Neural cell (in vitro differentiated cells): ENCODE results near the gene MMP24. TPM values are rescaled to one million over a fixed set of nuclear protein-coding genes. Genes with fewer than 3 reads are reported as not detected.

Experiments used
- H2AFZ ChIP-seq: fragments of 200-600, 300-800 bp; sonication (generic), shearing (Covaris generic); 2 replicates; pipeline ENCODE4 v1.6.0; 2014; ENCODE audit warnings: low read depth, mild to moderate bottlenecking, antibody characterized with exemption, low read length, moderate library complexity
- H3F3A ChIP-seq: fragments of 200-600 bp; shearing (Covaris generic); 2 replicates; pipeline ENCODE4 v1.6.1; 2016; ENCODE audit warnings: mild to moderate bottlenecking, moderate library complexity, mixed read lengths, antibody characterized with exemption, low read length; ENCODE audit not compliant: insufficient read depth, poor library complexity, severe bottlenecking
- H3K27ac ChIP-seq: fragments of 200-600, 300-800 bp; sonication (generic), shearing (Covaris generic); 2 replicates; pipeline ENCODE4 v1.5.1; 2014; ENCODE audit warnings: mild to moderate bottlenecking, low read length, moderate library complexity
- H3K27me3 ChIP-seq: fragments of 300-800, 200-600 bp; sonication (generic), shearing (Covaris generic); 2 replicates; pipeline ENCODE4 v1.6.0; 2014; ENCODE audit warnings: mild to moderate bottlenecking, low read depth, low read length, moderate library complexity; ENCODE audit not compliant: insufficient read depth
- H3K36me3 ChIP-seq: fragments of 300-800, 200-600 bp; sonication (generic), shearing (Covaris generic); 2 replicates; pipeline ENCODE4 v1.5.1; 2014; ENCODE audit warnings: mild to moderate bottlenecking, antibody characterized with exemption, low read length, moderate library complexity; ENCODE audit not compliant: insufficient read depth
- H3K4me2 ChIP-seq: fragments of 300-800, 200-600 bp; sonication (generic), shearing (Covaris generic); 2 replicates; pipeline ENCODE4 v1.6.0; 2014; ENCODE audit warnings: mild to moderate bottlenecking, low read length
- H3K4me3 ChIP-seq: fragments of 300-800, 200-600 bp; sonication (generic), shearing (Covaris generic); 2 replicates; pipeline ENCODE4 v1.5.1; 2014; ENCODE audit warnings: mild to moderate bottlenecking, low read length, moderate library complexity
- H3K79me2 ChIP-seq: fragments of 200-600 bp; shearing (Covaris generic); replicated peaks from 2 replicates; pipeline ENCODE4 v1.6.0; 2014; ENCODE audit warnings: mild to moderate bottlenecking, low read length, moderate library complexity; ENCODE audit not compliant: insufficient read depth
- H3K9ac ChIP-seq: fragments of 300-800, 200-600 bp; sonication (generic), shearing (Covaris generic); 2 replicates; pipeline ENCODE4 v1.6.1; 2016; ENCODE audit warnings: mild to moderate bottlenecking, low read length, mixed read lengths
- H3K9me2 ChIP-seq: fragments of 200-600 bp; shearing (Covaris generic); 2 replicates; pipeline ENCODE4 v1.6.1; 2016; ENCODE audit warnings: mild to moderate bottlenecking, low read length, mixed read lengths; ENCODE audit not compliant: insufficient read depth
- H3K9me3 ChIP-seq: fragments of 200-600, 300-800 bp; sonication (generic), shearing (Covaris generic); 2 replicates; pipeline ENCODE4 v1.6.1; 2016; ENCODE audit warnings: mild to moderate bottlenecking, mixed run types, low read length, moderate library complexity, mixed read lengths
- H4K20me1 ChIP-seq: fragments of 200-600 bp; shearing (Covaris generic); 2 replicates; pipeline ENCODE4 v1.6.1; 2016; ENCODE audit warnings: mild to moderate bottlenecking, mixed run types; ENCODE audit not compliant: insufficient read depth
- CTCF ChIP-seq: fragments of 450-650 bp; IDR thresholded peaks from 2 replicates; pipeline ENCODE4 v1.5.1; 2014; ENCODE audit warnings: antibody characterized with exemption, mild to moderate bottlenecking, moderate library complexity; ENCODE audit not compliant: poor library complexity, severe bottlenecking
- EP300 ChIP-seq: fragments of 450-650 bp; conservative IDR thresholded peaks from 2 replicates; pipeline ENCODE4 v1.6.1; 2014; ENCODE audit warnings: antibody characterized with exemption, mild to moderate bottlenecking, moderate library complexity; ENCODE audit not compliant: poor library complexity, severe bottlenecking
- EZH2 ChIP-seq: fragments of 200-600, 300-800 bp; shearing (Covaris generic), sonication (generic); IDR thresholded peaks from 2 replicates; pipeline ENCODE4 v1.6.1; 2014; ENCODE audit warnings: antibody characterized with exemption, low read length, borderline replicate concordance, mild to moderate bottlenecking; ENCODE audit not compliant: insufficient read depth, poor library complexity, severe bottlenecking
- MXI1 ChIP-seq: fragments of 450-650 bp; conservative IDR thresholded peaks from 2 replicates; pipeline ENCODE4 v1.6.1; 2014; ENCODE audit warnings: antibody characterized with exemption, mild to moderate bottlenecking; ENCODE audit not compliant: poor library complexity, severe bottlenecking
- POLR2AphosphoS5 ChIP-seq: IDR thresholded peaks from 2 replicates; pipeline ENCODE4 v1.6.1; 2012
- RAD21 ChIP-seq: fragments of 450-650 bp; conservative IDR thresholded peaks from 2 replicates; pipeline ENCODE4 v1.6.1; 2014; ENCODE audit warnings: antibody characterized with exemption, mild to moderate bottlenecking, moderate library complexity
- REST ChIP-seq: IDR thresholded peaks from 2 replicates; pipeline ENCODE4 v1.6.1; 2012; ENCODE audit warnings: borderline replicate concordance
- SMC3 ChIP-seq: fragments of 450-650 bp; conservative IDR thresholded peaks from 2 replicates; pipeline ENCODE4 v1.6.1; 2014; ENCODE audit warnings: antibody characterized with exemption, mild to moderate bottlenecking, moderate library complexity; ENCODE audit not compliant: poor library complexity
- TAF1 ChIP-seq: IDR thresholded peaks from 2 replicates; pipeline ENCODE4 v1.6.1; 2012; ENCODE audit warnings: low read depth
- polyA plus RNA-seq: library from polyadenylated mRNA; depleted of rRNA; stranded (reverse); fragments of >200 nt; gene quantifications from 2 replicates; pipeline ENCODE4 v1.2.3, GENCODE V29; 2014

The MMP24 gene
- polyA plus RNA-seq, 1 donor from 2014 or later = 57.4 TPM

- no peaks in the 10 kb centered on the region for H3K9me3 ChIP-seq
- TF ChIP-seq MXI1 (peak; percentile 62), RAD21 (no peak), EZH2 (no peak), TAF1 (peak; percentile 20), EP300 (peak; percentile 51), POLR2AphosphoS5 (peak; percentile 63), REST (peak; percentile 89), SMC3 (no peak), CTCF (no peak)
- no peaks in the 10 kb centered on the region for H3K9me2 ChIP-seq
- peak overlapping the region; percentile 54 for H2AFZ ChIP-seq
- peak overlapping the region; percentile 70 for H3K4me3 ChIP-seq
- no peaks in the 10 kb centered on the region for H4K20me1 ChIP-seq
- H3K9ac ChIP-seq = peak overlapping the region; percentile 82
- H3K4me2 ChIP-seq = peak overlapping the region; percentile 81
- peak overlapping the region; percentile 81 for H3K27ac ChIP-seq
- no peaks in the 10 kb centered on the region for H3K36me3 ChIP-seq
- H3K27me3 ChIP-seq = peaks cover 22% of the 10 kb centered on the region
- peaks cover 7% of the 10 kb centered on the region for H3K79me2 ChIP-seq
- peaks cover 9% of the 10 kb centered on the region for H3F3A ChIP-seq
These were observed 593 bp downstream of the MMP24 start for GRCh38 chr20:35226884-35227681.

- H3K79me2 ChIP-seq = peaks cover 7% of the 10 kb centered on the region
- H3K36me3 ChIP-seq = no peaks in the 10 kb centered on the region
- H4K20me1 ChIP-seq = no peaks in the 10 kb centered on the region
- no peaks in the 10 kb centered on the region for H3K27me3 ChIP-seq
- no peak overlapping the region for H3K4me2 ChIP-seq
- no peaks in the 10 kb centered on the region for H3K9me2 ChIP-seq
- no peak for TF ChIP-seq CTCF
- TF ChIP-seq EZH2 = no peak
- no peak for TF ChIP-seq TAF1
- no peak for TF ChIP-seq RAD21
- TF ChIP-seq SMC3 = no peak
- no peak for TF ChIP-seq MXI1
- TF ChIP-seq EP300 = no peak
- no peak for TF ChIP-seq REST
- no peak for TF ChIP-seq POLR2AphosphoS5
- H3F3A ChIP-seq = peaks cover 9% of the 10 kb centered on the region
- no peak overlapping the region for H3K4me3 ChIP-seq
- no peak overlapping the region for H3K9ac ChIP-seq
- H3K27ac ChIP-seq = no peak overlapping the region
- H2AFZ ChIP-seq = no peak overlapping the region
- H3K9me3 ChIP-seq = no peaks in the 10 kb centered on the region
These were observed 6.1 kb downstream of the MMP24 start for GRCh38 chr20:35232575-35232974.
